ENCODE data around the gene NIPA2. TPM values are rescaled to one million over a fixed set of nuclear protein-coding genes. Genes with fewer than 3 reads are reported as not detected.

Gene NIPA2
- total RNA-seq, 2 donors from 2014 or later = 26.9 to 27.9 TPM

DNA sequence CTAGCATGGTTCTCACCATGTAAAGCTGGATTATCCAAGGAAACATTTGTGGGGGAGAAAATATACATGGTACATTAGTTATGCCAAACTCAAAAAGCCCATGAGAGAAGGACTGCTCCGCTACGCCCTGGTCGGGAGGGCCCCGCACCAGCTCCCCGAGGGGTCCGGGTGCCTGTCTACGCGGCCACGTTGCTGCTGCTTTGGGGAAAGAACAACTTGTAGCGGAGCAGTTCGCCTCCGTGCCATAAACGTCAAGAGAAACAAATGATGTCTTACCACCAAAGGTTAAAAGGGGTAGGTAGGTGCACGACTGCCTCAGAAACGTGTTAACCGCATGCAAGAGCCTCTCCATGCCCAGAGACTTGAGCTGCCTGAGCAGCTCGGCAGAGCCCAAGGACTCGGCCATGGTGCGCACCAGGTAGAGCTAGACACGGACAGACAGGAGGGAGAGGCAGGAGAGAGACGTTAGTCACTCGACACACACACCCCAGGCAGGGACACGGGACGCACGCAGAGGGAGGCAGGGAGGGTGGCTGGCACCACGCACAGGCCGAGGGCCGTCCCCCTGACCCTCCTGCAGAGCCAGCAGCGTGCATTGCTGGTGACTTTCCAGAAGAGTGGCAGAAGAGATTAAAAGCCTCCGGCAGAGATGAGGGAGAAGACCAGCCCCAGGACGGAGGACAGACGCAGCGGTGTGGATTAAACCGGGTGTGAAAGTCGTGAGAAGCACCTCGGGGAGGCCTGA, 78.3 kb downstream of the NIPA2 start:
- intact Hi-C loops (cut with DNase I) = loop anchor here in 1 of 2 donors (5.0 kb wide), 1 partner anchor 721 kb away; no protein-coding TSS in a partner anchor
- peak; percentile 62 for DNase-seq (ENCODE audit: low spot score)

- intact Hi-C loops (cut with DNase I) = loop anchor here in 1 of 2 donors (5.0 kb wide), 1 partner anchor 720 kb away; no protein-coding TSS in a partner anchor
- DNase-seq (ENCODE audit: low spot score) = no peak
These were observed 79.1 kb downstream of the NIPA2 start for GRCh38 chr15:22917556-22917955.

Other genes with a start within 250 kb of the NIPA2 start
- gene NIPA1, start 52.0 kb upstream of the NIPA2 start, total RNA-seq = 10 to 100 TPM in 1 of 2 donors, 1 to 10 TPM in 1; 7.6 to 12.9 TPM
- 100 to 1,000 TPM; 116 to 119 TPM for gene CYFIP1, start 141.7 kb downstream of the NIPA2 start, total RNA-seq
- 10 to 100 TPM; 13.6 to 16.6 TPM for gene TUBGCP5, start 200.9 kb downstream of the NIPA2 start, total RNA-seq